Adipose tissue (tissue), 3 donors: ENCODE measurements around the gene EMC10. TPM values are rescaled to one million over a fixed set of nuclear protein-coding genes. Genes with fewer than 3 reads are reported as not detected.
"Not testable (repeated sequence)": the region's sequence is repeated elsewhere in the genome, so short reads cannot be mapped to it uniquely, and the experiment has no call there.

Experiments
- H3K27ac ChIP-seq: one replicate; pipeline ENCODE4 v1.5.1; 2013; ENCODE audit warnings: low read depth, low read length
- WGBS, 3 donors: extraction: QIAGEN DNeasy Blood & Tissue Kit; methylation state at CpG; one replicate each; pipeline ENCODE4 v1.1.7; 2013; 5-methylcytosine and 5-hydroxymethylcytosine counted together
- polyA plus RNA-seq, 3 donors: library from polyadenylated mRNA; stranded (reverse); fragments of 200-250 nt; gene quantifications; one replicate each; pipeline ENCODE4 v1.2.3, GENCODE V29; 2013
- donor health status: healthy with polysubstance abuse.
- donor health status: Bipolar disorder and iron deficiency.
- donor health status: healthy.

EMC10 gene
- 10 to 100 TPM; 42.4 to 75.0 (median 69.1) TPM for polyA plus RNA-seq

DNA sequence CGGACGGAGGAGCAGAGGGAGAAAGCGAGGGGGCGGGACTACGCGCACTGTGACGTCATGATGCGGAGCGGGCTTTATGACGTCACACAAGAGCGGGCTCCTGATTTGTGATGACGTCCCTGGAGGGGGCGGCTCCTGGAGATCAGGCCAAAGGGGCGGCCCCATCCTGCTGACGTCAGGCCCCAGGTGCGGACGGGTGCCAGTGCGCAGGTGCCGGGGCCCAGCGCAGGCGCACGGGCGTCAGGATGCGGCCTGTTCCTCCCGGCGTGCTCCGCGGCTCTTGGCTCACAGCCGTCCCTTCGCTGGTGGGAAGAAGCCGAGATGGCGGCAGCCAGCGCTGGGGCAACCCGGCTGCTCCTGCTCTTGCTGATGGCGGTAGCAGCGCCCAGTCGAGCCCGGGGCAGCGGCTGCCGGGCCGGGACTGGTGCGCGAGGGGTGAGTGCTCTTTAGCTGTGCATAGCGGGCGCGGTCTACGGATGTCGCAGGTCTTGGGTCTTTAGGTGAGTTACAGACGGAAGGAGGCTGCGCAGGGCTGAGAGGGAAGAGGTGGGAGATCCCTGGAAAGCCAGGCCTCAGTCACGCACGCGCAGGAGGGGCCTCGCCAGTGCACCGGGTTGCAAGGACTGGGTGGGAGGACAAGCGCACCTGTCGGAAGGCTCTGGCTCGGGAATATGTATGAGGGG, at the start of gene EMC10, which contains the start of gene GARIN5A:
EMC10 (plus strand) TSS at position 284 of the 683 bp plus-strand sequence; CDS start at position 322, 38 bp downstream.
GARIN5A (minus strand) TSS at position 625 of the 683 bp plus-strand sequence; CDS start at position 165, 460 bp downstream.
- 2 to 4% (median 3%) methylated on average over 48 to 58 of the region's 58 CpGs for WGBS, 3 donors
- H3K27ac ChIP-seq, result no peak within 1 kb of the TSS

DNA sequence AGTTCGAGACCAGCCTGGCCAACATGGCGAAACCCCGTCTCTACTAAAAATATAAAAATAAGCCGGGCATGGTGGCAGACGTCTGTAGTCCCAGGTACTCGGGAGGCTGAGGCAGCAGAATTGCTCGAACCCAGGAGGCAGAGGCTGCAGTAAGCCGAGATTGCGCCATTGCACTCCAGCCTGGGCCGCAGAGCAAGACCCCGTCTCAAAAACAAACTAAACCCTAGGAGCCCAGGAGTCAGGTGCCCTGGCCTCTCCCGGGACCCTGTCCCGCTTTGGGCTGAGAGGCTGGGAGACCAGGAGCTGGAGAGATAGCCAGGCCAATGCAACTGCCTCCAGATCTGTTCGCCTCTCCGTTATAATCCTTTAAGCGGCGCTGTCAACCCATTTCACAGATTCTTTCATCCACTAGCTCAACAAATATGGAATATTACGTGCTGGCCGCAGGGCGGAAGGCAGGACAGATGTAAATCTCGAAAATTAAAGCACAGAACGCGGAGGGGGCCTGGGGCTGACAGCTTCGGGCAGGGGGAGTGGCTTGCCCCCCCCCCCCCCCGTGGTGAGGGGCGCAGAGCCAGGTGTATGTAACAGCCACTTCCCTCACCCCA, 48.9 kb upstream of the EMC10 start:
- 80 to 86% (median 80%) methylated on average over 24 to 26 of the region's 26 CpGs for WGBS, 3 donors
- H3K27ac ChIP-seq, result no peak overlapping the region

DNA sequence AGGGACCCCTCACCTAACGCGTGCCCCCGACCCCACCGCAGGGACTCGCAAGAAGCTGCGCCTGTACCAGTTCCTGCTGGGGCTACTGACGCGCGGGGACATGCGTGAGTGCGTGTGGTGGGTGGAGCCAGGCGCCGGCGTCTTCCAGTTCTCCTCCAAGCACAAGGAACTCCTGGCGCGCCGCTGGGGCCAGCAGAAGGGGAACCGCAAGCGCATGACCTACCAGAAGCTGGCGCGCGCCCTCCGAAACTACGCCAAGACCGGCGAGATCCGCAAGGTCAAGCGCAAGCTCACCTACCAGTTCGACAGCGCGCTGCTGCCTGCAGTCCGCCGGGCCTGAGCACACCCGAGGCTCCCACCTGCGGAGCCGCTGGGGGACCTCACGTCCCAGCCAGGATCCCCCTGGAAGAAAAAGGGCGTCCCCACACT, 48.3 kb upstream of the EMC10 start:
- no peak overlapping the region for H3K27ac ChIP-seq
- 4 to 11% (median 6%) methylated on average over 36 to 38 of the region's 38 CpGs for WGBS, 3 donors

DNA sequence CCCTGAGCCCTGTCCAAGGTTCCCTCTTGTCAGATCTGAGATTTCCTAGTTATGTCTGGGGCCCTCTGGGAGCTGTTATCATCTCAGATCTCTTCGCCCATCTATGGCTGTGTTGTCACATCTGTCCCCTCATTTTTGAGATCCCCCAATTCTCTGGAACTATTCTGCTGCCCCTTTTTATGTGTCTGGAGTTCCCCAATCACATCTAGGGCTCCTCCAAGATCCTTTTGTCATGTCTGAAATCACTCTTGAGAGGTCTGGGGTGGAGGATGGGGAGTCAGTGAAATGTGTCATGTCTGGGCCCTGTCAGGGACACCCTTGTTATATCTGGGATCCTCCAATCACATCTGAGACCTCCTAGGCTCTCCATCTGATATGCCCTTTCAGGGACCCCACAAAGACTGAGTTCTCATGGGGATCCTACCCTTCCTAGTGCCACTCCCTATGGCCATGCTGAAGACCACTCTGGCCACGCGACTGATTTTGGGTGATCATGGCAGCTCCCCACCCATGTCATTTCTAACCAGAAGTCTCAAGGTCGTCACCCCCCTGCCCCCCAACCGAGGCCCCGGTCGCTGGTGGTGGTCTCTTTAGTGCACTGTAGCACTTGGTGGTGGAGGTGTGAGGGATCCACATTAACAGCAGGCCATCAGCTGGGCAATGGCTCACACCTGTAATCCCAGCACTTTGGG, 47.4 kb upstream of the EMC10 start:
- WGBS, 3 donors, result 72 to 88% (median 88%) methylated on average over 7 of the region's 7 CpGs
- H3K27ac ChIP-seq, result no peak overlapping the region

DNA sequence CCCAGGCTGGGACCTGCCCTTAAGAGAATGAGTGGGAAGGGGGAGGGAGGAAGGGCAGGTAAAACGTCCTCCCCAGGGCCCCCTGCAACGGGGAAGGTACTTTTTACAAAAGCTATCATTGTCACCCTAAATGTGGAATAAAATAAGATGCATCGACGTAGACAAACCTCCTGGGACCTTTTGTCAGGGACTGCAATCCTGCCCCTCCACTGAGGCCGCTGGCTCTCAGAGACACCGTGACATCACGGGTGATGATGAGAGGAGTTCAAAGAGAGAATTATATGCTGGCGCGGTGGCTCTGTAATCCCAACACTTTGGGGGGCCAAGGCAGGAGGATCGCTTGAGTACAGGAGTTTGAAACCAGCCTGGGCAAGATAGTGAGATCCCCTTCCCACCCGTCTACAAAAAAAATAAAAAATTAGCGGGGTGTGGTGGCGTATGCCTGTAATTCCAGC, 45.4 kb upstream of the EMC10 start:
- no peak overlapping the region for H3K27ac ChIP-seq
- 30 to 40% (median 33%) methylated on average over 13 of the region's 13 CpGs for WGBS, 3 donors

DNA sequence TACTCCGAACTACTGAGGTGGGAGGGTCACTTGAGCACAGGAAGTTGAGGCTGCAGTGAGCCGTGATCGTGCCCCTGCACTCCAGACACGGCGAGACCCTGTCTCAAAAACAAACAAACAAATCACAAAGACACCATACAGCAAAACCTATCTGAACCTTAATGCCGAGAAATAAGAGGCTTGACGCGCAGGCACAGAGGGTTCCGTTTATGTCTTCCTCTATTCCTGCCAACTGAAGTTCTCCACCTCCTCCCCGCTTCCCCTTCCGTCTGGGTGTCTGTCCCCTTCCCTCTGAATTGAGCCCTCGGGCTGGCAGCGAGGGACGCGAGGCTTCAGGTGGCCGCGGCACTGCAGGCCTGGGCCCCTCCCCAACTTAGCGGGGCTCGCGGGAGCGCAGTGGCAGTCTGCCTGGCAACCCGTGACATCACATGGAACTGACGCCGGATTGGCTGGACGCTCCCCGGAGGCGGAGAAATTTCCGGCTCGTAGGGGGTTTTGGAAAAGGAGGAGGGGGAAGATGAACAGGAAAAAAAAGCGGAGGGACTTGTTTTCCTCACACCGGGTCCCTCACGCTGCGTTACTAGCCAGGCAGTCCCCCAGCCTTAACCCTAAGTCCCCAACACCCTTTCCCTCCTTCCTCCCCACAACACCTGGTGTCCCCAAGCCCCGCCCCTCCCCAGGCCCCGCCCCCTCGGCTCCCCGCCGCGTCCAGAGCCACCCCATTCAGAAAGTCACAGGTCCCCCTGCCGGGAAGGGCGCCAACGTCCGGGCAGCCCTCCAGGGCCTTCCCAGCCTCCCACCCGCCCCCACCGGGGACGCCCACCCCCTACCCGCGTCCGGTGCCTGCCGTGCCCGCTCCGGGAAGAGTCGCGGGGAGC, 44.7 kb upstream of the EMC10 start:
- H3K27ac ChIP-seq, result no peak overlapping the region
- whole genome bisulfite sequencing, 3 donors, result 1 to 2% (median 1%) methylated on average over 46 to 54 of the region's 54 CpGs

DNA sequence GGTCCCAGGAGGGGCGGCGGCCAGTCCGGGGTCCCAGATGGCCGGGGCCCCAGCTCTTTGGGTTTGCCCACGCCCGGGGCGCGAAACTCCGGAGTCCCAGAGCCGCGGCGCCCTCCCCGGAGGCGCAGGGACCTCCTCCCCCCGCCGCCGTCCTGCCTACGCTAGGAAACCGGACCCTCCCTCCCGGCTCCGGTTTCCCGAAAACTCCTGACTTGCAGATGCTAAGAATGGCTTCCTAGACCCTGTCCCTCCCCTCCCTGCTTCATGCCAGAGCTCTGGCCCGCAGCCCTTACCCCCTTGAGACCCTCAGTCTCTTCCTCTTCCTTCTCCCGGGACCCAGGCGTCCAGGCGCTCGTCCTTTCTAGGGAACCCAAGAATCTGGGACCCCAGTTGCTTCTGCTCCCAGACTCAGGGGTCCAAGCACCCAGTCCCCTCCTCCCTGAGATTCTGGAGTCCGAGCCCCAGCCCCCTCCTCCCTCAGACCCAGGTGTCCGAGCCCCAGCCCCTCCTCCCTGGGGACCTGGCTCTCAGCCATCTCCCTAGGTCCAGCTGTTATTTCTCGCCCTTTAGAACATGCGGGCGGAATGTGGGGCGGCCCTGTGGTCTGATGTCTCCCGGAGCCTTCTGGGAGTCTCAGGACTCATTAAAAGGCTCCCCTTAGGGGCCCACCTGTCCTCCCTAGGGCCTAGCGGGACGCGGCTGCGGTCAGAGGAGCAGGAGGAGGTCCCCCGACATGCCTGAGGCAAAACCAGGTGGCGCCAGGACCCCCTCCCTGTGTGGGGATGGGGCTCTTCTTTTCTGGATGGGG, 43.9 kb upstream of the EMC10 start, which contains the start of gene MYBPC2:
MYBPC2 (plus strand) TSS at position 672 of the 808 bp plus-strand sequence; CDS start at position 734, 62 bp downstream.
- 3 to 4% (median 4%) methylated on average over 33 to 40 of the region's 40 CpGs for WGBS, 3 donors
- no peak within 1 kb of the TSS for H3K27ac ChIP-seq

DNA sequence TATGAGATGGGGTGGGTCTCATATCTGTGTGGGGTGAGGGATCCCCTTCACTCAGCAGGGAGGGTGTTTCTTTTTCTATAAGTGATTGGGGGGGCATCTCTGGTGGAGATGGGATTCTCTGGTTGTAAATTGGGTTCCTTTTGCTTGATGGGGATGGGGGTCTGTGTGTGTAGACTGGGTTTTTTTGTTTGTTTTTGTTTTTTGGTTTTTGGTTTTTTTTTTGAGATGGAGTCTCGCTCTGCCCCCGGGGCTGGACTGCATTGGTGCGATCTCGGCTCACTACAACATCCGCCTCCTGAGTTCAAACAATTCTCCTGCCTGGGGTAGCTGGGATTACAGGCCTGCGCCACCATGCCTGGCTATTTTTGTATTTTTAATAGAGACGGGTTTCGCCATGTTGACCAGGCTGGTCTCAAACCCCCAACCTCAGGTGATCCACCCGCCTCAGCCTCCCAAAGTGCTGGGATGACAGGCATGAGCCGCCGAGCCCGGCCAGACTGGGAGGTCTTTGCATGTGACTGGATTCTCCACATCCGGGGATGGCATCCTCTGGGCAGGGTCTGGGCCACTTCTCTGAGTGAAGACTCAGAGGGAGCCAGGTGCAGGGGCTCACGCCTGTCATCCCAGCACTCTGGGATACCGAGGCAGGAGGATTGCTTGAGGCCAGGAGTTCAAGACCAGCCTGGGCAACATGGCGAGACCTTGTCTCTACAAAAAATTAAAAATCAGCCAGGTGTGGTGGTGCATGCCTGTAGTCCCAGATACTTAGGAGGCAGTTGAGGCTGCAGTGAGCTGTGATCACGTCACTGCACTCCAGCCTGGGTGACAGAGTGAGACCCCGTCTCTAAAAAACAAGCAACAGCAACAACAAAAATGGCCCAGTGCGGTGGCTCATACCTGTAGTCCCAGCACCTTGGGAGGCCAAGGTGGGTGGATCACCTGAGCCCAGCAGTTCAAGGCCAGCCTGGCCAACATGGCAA, 42.8 kb upstream of the EMC10 start:
- H3K27ac ChIP-seq, result no peak overlapping the region
- WGBS, 3 donors, result 75 to 78% (median 77%) methylated on average over 19 of the region's 19 CpGs

DNA sequence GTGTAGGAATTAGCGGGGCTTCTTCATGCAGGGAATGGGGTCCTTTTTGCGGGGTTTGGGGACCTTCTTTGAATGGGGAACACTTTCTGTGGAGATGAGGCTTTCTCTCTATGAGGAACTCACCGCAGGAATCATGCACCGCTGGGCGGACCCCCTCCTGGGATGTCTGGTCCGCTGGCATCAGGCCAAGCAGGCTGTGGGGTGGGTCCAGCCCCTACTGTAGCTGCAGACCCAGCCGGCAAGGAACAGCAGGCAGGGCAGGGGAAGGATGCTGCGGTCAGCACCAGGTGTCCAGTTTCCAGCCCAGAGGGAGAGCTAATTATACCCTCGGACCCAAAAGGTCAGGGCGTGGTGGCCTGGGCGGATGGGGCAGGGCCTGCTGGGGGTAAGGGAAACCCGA, 41.8 kb upstream of the EMC10 start:
- H3K27ac ChIP-seq, result no peak overlapping the region
- 34 to 48% (median 46%) methylated on average over 12 of the region's 12 CpGs for WGBS, 3 donors

DNA sequence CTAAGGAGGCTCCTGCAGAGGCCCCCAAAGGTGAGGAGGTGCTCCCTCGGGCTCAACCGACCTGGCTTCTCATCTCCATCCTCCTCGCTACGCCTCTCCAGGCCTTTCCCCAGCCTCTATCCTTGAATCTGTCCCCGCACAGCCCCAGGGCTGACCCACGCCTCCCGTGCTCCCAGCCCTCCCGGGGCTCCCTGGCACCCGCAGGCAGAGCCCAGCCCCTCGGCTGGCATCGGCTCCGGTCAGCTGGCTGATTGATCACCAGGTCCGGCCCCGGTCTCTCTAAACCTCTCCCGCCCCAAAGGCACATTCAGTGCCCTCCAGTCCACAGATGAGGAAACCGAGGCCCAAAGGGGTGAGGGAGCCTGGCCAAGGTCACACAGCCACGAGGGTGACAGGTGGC, 41.1 kb upstream of the EMC10 start:
- H3K27ac ChIP-seq, result no peak overlapping the region
- 79 to 83% (median 80%) methylated on average over 17 of the region's 17 CpGs for WGBS, 3 donors

DNA sequence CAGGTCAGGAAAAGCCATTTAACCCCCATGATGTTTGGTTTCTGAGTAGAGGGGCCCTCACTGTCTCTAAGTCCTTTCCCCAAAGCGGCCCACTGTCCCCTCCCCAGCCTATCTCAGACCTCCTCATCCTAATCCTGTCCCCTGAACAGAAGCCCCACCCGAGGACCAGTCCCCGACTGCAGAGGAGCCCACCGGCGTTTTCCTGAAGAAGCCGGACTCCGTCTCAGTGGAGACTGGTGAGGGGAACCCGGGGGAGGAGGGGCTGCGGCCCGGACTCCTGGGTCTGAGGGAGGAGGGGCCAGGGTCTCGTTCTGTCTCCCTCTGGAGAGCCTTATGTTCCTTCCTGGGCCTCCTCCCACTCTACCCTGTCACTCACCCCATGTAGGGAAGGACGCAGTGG, 40.7 kb upstream of the EMC10 start:
- 72 to 82% (median 75%) methylated on average over 12 of the region's 12 CpGs for WGBS, 3 donors
- no peak overlapping the region for H3K27ac ChIP-seq

DNA sequence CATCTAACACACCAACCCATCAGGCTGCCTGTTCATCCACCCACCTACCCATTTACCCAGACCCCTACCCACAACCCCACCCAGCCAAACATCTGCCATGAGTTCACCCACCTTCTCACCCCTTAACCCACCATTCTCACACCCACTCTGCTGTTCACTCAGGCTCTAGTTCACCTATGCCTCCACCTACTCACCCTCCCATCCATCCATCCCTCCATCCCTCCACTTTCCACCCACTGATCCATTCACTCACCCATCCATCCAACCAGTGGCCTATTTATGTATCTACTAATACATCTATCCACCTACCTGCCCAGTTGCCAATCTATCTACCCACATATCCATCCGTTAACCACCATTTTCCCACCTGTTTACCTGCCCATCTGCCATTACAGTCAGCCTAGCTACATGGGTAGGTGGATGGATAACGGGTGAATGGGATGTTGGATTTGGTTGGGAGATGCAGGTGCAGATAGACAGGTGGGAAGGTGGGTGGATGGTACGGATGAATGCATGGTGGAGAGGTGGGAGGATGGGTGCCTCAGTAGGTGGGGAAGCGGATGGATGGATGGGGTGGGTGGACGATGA, 38.4 kb upstream of the EMC10 start:
- WGBS, 3 donors, result 86 to 94% (median 92%) methylated on average over 5 of the region's 5 CpGs
- H3K27ac ChIP-seq, result no peak overlapping the region

DNA sequence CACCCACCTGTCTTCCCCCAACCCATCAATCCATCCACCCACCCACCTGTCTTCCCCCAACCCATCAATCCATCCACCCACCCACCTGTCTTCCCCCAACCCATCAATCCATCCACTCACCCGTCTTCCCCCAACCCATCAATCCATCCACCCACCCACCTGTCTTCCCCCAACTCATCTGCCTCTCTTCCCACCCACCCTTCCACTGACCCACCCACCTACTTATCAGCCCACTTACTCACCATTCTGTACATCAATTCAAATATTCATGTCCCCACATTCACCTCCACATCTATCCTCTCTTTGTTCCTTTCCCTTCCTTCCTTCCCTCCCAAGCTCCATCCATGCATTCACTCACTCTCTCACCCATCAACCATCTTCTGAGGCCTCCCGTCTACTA, 37.2 kb upstream of the EMC10 start:
- WGBS, 3 donors, result 59 to 82% (median 76%) methylated on average over 2 of the region's 2 CpGs
- not testable (repeated sequence) for H3K27ac ChIP-seq

DNA sequence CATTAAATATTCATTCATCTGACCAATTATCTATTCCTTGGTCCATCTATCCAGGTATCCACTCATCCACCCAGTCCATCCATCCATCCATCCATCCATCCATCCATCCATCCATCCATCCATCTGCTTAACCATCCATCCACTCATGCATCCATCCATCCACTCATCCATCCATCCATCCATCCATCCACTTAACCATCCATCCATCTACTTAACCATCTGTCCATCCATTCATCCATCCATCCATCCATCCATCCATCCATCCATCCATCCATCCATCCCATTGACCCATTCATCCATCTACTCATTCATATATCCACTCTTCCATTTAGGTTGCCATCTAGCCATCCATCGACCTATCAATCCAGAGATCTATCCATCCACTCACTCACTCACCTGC, 32.2 kb upstream of the EMC10 start:
- WGBS, 3 donors, result 78 to 95% (median 82%) methylated on average over 1 of the region's 1 CpG

DNA sequence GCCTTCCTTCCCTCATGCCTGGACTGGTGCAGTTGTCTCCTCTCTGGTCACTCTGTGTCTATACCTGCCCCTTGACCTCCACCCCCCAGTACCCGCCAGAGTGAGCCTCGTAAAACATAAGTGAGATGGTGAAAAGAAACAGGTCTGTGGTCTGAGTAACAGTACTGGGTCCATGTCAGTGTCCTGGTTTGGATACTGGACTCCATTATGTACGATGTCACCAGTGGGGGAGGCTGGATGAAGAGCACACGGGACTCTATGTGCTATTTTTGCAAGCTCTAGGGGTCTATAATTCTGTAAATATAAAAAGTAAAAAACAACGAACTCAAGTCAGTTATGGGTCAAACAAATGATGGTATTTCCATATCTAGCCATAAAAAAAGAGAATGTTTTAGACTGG, 29.3 kb upstream of the EMC10 start:
- 80 to 84% (median 82%) methylated on average over 5 of the region's 5 CpGs for WGBS, 3 donors
- H3K27ac ChIP-seq, result no peak overlapping the region

More for the DNA sequence above, 32.2 kb upstream of the EMC10 start:
- no peak overlapping the region for H3K27ac ChIP-seq

DNA sequence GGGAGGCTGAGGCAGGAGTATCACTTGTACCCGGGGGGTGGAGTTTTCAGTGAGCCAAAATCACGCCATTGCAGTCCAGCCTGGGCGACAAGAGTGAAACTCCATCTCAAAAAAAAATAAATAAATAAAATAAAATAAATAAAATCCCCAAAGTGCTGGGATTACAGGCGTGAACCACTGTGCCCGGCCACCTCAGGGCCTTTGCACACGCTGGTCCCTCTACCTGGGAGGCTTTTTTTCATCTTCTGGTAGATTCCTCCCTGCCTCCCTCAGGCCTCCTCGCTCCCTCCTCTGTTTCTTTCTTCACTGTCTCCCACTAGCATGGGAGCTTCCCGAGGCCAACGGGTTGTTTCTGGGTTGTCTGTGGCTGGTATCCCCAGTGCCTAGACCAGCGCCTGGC, 28.6 kb upstream of the EMC10 start:
- 91 to 97% (median 95%) methylated on average over 10 of the region's 10 CpGs for WGBS, 3 donors
- H3K27ac ChIP-seq, result no peak overlapping the region
